Measurements from ENCODE around the gene KCTD17. TPM values are rescaled to one million over a fixed set of nuclear protein-coding genes. Genes with fewer than 3 reads are reported as not detected.

KCTD17 gene
- total RNA-seq, 1 donor from 2014 or later, result 46.9 TPM

DNA sequence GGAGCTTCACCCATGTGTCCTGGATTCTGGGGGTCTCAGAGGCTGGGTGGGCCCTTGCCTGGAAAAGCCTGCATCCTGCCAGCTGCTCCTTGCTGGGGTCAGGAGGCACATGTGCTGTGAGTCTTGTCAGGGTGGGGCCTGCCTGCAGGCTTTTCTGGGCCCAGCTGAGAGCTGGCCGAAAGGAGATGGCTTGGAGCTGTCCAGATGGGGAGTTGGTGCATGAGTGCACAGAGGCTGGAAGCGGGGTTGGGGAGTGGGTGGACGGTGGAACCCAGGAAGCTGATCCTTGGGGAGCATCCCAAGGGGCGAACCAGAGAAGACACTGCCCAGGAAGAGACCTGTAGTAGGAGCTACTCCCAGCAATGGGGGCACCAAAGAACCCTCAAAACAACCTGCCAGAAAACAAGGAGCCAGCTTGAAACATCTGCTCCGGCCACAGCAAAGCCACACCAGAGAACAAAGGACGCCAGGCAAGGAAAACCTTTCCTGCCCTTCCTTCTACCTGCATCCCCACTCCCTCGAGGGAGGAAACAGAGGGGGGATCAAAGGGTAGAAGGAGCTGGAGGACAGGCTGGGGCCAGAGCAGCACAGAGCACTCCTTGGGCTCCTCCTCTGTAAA lies 8.2 kb upstream of the KCTD17 start:
- TF ChIP-seq, protein P1, sequence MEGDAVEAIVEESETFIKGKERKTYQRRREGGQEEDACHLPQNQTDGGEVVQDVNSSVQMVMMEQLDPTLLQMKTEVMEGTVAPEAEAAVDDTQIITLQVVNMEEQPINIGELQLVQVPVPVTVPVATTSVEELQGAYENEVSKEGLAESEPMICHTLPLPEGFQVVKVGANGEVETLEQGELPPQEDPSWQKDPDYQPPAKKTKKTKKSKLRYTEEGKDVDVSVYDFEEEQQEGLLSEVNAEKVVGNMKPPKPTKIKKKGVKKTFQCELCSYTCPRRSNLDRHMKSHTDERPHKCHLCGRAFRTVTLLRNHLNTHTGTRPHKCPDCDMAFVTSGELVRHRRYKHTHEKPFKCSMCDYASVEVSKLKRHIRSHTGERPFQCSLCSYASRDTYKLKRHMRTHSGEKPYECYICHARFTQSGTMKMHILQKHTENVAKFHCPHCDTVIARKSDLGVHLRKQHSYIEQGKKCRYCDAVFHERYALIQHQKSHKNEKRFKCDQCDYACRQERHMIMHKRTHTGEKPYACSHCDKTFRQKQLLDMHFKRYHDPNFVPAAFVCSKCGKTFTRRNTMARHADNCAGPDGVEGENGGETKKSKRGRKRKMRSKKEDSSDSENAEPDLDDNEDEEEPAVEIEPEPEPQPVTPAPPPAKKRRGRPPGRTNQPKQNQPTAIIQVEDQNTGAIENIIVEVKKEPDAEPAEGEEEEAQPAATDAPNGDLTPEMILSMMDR (IDR thresholded peaks at IDR 0.05; ENCODE audit: unreplicated experiment), result no peak
- no peak for DNase-seq (ENCODE audit: low spot score)
- Mint-ChIP-seq H3K9me3 (ENCODE audit: unreplicated experiment) (no peaks in the 10 kb centered on the region), H3K27ac (ENCODE audit: unreplicated experiment) (no peak overlapping the region), H3K27me3 (ENCODE audit: unreplicated experiment) (peaks cover 3% of the 10 kb centered on the region), H3K4me1 (ENCODE audit: unreplicated experiment) (peaks cover 28% of the 10 kb centered on the region), H3K36me3 (ENCODE audit: low read depth, unreplicated experiment) (no peaks in the 10 kb centered on the region), H3K4me3 (ENCODE audit: unreplicated experiment) (no peak overlapping the region)

DNA sequence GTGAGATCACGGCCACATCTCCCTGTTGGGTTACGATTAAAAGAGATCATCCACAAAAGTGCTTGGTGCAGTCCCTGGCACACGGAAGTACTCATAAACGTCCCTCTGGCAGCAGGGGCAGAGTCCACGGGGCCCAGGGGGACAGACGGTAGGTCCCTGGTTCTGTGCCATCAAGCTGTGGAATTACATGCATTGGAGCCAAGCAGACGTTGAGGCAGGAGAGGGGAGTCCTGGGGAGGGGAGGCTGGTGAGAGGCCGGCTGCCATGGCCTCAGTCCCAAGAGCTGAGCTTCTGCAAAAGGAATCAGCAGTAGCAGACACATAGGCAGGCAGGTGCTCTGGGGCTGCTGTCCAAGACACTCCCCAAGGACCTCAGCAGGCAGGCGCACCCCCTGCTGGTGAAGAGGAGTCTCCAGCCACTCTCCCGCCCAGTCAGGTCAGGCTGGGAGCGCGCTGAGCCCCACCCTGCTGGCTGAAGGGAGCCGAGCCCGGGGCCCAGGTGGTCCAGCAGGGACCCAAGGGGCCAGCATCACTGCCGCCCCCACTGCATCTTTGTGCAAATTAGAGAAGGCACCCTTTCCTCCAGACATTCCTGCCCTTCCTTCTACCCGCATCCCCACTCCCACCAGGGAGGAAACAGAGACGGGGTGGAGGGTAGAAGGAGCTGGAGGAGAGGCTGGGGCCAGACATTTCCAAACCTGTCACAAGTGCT lies 7.6 kb upstream of the KCTD17 start:
- peak; percentile 59 for DNase-seq (ENCODE audit: low spot score)
- peaks cover 3% of the 10 kb centered on the region for H3K27me3 Mint-ChIP-seq (ENCODE audit: unreplicated experiment)
- no peak overlapping the region for H3K27ac Mint-ChIP-seq (ENCODE audit: unreplicated experiment)
- H3K36me3 Mint-ChIP-seq (ENCODE audit: low read depth, unreplicated experiment), result no peaks in the 10 kb centered on the region
- H3K4me3 Mint-ChIP-seq (ENCODE audit: unreplicated experiment), result no peak overlapping the region
- no peaks in the 10 kb centered on the region for H3K9me3 Mint-ChIP-seq (ENCODE audit: unreplicated experiment)
- H3K4me1 Mint-ChIP-seq (ENCODE audit: unreplicated experiment), result peaks cover 28% of the 10 kb centered on the region
- TF ChIP-seq, protein P1 (IDR thresholded peaks at IDR 0.05; ENCODE audit: unreplicated experiment), result peak; percentile 33

DNA sequence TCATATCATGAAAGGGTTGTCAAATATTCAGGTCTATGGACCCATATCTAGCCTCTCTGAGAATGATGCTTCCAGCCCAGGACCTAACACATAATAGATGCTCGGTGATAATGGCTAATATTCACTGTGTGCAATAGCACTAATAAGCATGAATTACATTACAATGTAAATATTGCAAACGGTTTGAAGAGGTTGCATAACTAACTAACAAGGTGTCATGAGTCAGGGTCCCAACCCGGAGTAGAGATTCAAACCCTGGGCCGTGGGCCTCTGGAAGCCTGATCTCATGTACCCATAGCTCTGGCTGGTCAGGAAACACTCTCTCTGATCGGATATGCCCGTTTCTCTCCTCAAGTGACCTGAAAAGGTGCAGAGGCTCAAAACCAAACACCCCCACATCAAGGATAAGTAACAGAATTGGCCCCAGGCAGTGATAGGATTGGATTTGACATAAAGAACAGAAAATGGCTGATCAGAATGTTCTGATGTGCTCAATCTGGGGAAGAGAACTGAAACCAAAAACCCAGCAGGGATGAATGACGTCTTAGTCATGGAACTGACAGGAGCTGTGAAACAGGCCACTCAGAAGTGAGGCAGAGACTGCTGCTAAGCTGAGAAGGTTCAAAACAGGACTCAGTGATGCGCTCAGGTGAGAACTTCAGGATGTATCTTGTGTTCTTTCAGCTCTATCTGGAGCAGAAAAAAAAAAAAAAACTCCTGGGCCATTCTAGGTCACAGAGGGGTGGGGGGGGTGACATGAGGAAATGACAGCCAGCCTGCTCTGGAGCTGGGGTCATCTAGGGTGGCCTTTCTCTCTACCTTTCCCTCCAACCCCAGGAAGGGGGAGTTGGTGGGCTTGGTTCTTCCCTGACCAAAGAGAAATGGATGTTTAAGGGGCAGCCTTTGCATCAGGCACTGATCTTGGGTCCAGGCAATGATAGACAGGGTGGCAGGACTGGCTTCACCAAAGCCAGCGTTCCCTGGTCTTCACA lies 6.6 kb upstream of the KCTD17 start:
- H3K27me3 Mint-ChIP-seq (ENCODE audit: unreplicated experiment), result peaks cover 3% of the 10 kb centered on the region
- H3K4me3 Mint-ChIP-seq (ENCODE audit: unreplicated experiment), result peak overlapping the region; percentile 52
- no peaks in the 10 kb centered on the region for H3K9me3 Mint-ChIP-seq (ENCODE audit: unreplicated experiment)
- no peak for DNase-seq (ENCODE audit: low spot score)
- peaks cover 31% of the 10 kb centered on the region for H3K4me1 Mint-ChIP-seq (ENCODE audit: unreplicated experiment)
- H3K27ac Mint-ChIP-seq (ENCODE audit: unreplicated experiment), result no peak overlapping the region
- TF ChIP-seq, protein P1 (IDR thresholded peaks at IDR 0.05; ENCODE audit: unreplicated experiment), result no peak
- no peaks in the 10 kb centered on the region for H3K36me3 Mint-ChIP-seq (ENCODE audit: low read depth, unreplicated experiment)

DNA sequence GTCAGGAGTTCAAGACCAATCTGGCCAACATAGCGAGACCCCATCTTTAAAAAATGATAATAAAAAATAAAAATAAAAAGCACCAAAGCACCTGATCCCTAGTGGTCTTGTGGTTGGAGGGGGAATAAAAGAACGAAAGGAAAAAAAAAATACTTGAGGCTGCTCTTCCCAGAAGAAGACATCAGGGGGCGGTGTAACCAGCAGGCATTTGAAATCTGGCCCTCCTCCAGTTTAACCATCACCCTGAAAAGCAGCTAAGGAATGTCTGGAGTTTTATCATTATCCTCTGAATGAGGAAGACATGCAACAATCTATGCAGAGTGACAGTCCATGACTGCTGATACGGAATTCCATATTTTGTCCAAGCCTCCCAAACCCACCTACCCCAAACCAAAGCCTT lies 5.6 kb upstream of the KCTD17 start:
- Mint-ChIP-seq H3K27ac (ENCODE audit: unreplicated experiment) (no peak overlapping the region), H3K27me3 (ENCODE audit: unreplicated experiment) (peaks cover 3% of the 10 kb centered on the region), H3K9me3 (ENCODE audit: unreplicated experiment) (no peaks in the 10 kb centered on the region), H3K4me3 (ENCODE audit: unreplicated experiment) (no peak overlapping the region), H3K36me3 (ENCODE audit: low read depth, unreplicated experiment) (no peaks in the 10 kb centered on the region), H3K4me1 (ENCODE audit: unreplicated experiment) (peaks cover 21% of the 10 kb centered on the region)
- TF ChIP-seq, protein P1 (IDR thresholded peaks at IDR 0.05; ENCODE audit: unreplicated experiment), result peak; percentile 71
- DNase-seq (ENCODE audit: low spot score), result peak; percentile 31

Data from endothelial cell (in vitro differentiated cells).